Liver (tissue), 9 donors: ENCODE data around the gene SPAG16. TPM values are rescaled to one million over a fixed set of nuclear protein-coding genes. Genes with fewer than 3 reads are reported as not detected.

ENCODE experiments used
- DNase-seq: peaks from one replicate; pipeline ENCODE4 v3.0.0-alpha.2; 2017; ENCODE audit warnings: low spot score
- H3K27ac ChIP-seq, 2 donors: one replicate each; pipeline ENCODE4 v1.7.0; 2013; ENCODE audit warnings: inconsistent platforms in 2 of 2, low read length in 2 of 2, control low read depth in 1 of 2, low read depth in 1 of 2, mild to moderate bottlenecking in 1 of 2
- H3K27me3 ChIP-seq, 4 donors: one replicate each; pipeline versions ENCODE4 v1.6.1 to v1.7.0; 2013; ENCODE audit warnings: low read length in 3 of 4, inconsistent platforms in 1 of 4, mild to moderate bottlenecking in 1 of 4, moderate library complexity in 1 of 4; ENCODE audit not compliant: control insufficient read depth in 4 of 4, insufficient read depth in 4 of 4
- H3K36me3 ChIP-seq, 4 donors: one replicate each; pipeline versions ENCODE4 v1.6.1 to v1.7.0; 2013; ENCODE audit warnings: low read length in 3 of 4, mild to moderate bottlenecking in 3 of 4, low read depth in 1 of 4, moderate library complexity in 1 of 4; ENCODE audit not compliant: control insufficient read depth in 4 of 4, insufficient read depth in 3 of 4
- H3K4me1 ChIP-seq, 4 donors: one replicate each; pipeline versions ENCODE4 v1.6.1 to v1.7.0; 2013; ENCODE audit warnings: low read length in 3 of 4, mild to moderate bottlenecking in 3 of 4, moderate library complexity in 1 of 4; ENCODE audit not compliant: control insufficient read depth in 4 of 4, insufficient read depth in 4 of 4
- H3K4me3 ChIP-seq, 3 donors: one replicate each; pipeline versions ENCODE4 v1.6.1 to v1.7.0; 2013; ENCODE audit warnings: low read length in 3 of 3, control low read depth in 1 of 3, low read depth in 1 of 3, mild to moderate bottlenecking in 1 of 3
- H3K9ac ChIP-seq, 2 donors: one replicate each; pipeline ENCODE4 v1.7.0; 2013; ENCODE audit warnings: low read length in 2 of 2, mild to moderate bottlenecking in 2 of 2, moderate library complexity in 2 of 2, control low read depth in 1 of 2, low read depth in 1 of 2
- H3K9me3 ChIP-seq, 4 donors: one replicate each; pipeline versions ENCODE4 v1.6.1 to v1.7.0; 2013; ENCODE audit warnings: low read length in 3 of 4; ENCODE audit not compliant: control insufficient read depth in 4 of 4
- FOXA1 ChIP-seq: IDR thresholded peaks from 2 replicates; pipeline ENCODE4 v1.6.1; 2016; ENCODE audit warnings: antibody characterized with exemption
- FOXA2 ChIP-seq: IDR thresholded peaks from 2 replicates; pipeline ENCODE4 v1.6.1; 2016; ENCODE audit warnings: antibody characterized with exemption
- HNF4A ChIP-seq, 2 donors: conservative IDR thresholded peaks; 2 replicates each; pipeline ENCODE4 v1.6.1; 2016; ENCODE audit warnings: antibody characterized with exemption in 2 of 2, mild to moderate bottlenecking in 2 of 2
- JUND ChIP-seq, 2 donors: IDR thresholded peaks; 2 replicates each; pipeline ENCODE4 v1.6.1; 2016; ENCODE audit warnings: antibody characterized with exemption in 2 of 2
- NR2F2 ChIP-seq: IDR thresholded peaks from 2 replicates; pipeline ENCODE4 v1.6.1; 2016; ENCODE audit warnings: antibody characterized with exemption
- RAD21 ChIP-seq, 2 donors: IDR thresholded peaks; 2 replicates each; pipeline ENCODE4 v1.6.1; 2016; ENCODE audit warnings: antibody characterized with exemption in 2 of 2, mild to moderate bottlenecking in 2 of 2
- RXRA ChIP-seq, 2 donors: IDR thresholded peaks; 2 replicates each; pipeline ENCODE4 v1.6.1; 2017 to 2018; ENCODE audit warnings: antibody characterized with exemption in 2 of 2, mild to moderate bottlenecking in 1 of 2
- TAF1 ChIP-seq: conservative IDR thresholded peaks from 2 replicates; pipeline ENCODE4 v1.6.1; 2016; ENCODE audit warnings: antibody characterized with exemption, mild to moderate bottlenecking
- YY1 ChIP-seq: IDR thresholded peaks from 2 replicates; pipeline ENCODE4 v1.6.1; 2016; ENCODE audit warnings: antibody characterized with exemption, mild to moderate bottlenecking
- WGBS: extraction: QIAGEN DNeasy Blood & Tissue Kit; methylation state at CpG from one replicate; pipeline ENCODE4 v1.1.7; 2013; 5-methylcytosine and 5-hydroxymethylcytosine counted together
- polyA plus RNA-seq, 2 donors: library from polyadenylated mRNA; stranded (reverse) in 1 of 2; unstranded in 1 of 2; fragments of 200-250 nt in 1 of 2; fragments of >200 nt in 1 of 2; fragmentation: Nextera tagmentation in 1 of 2; extraction: Ambion mirVana in 1 of 2; gene quantifications; one replicate each; pipeline versions ENCODE4 v1.2.1 to v1.2.3, GENCODE V29; 2013 to 2015
- total RNA-seq, 2 donors: library from RNA; depleted of rRNA; stranded (reverse); fragments of >200 nt; gene quantifications; one replicate each; pipeline ENCODE4 v1.2.3, GENCODE V29; 2014
- TF ChIP-seq, protein P1 (sequence below): IDR thresholded peaks from 2 replicates; pipeline ENCODE4 v1.6.1; 2016; ENCODE audit warnings: antibody characterized with exemption
- TF ChIP-seq, protein P2 (sequence below): IDR thresholded peaks from 2 replicates; pipeline ENCODE4 v1.6.1; 2016; ENCODE audit warnings: antibody characterized with exemption
- TF ChIP-seq, protein P3 (sequence below): fragments of 150-350 bp; IDR thresholded peaks from 2 replicates; pipeline ENCODE4 v1.5.1; 2017; ENCODE audit warnings: improper control_type of control experiment, low read depth, low read length; ENCODE audit not compliant: missing input control
- TF ChIP-seq, protein P4 (sequence below): IDR thresholded peaks from 2 replicates; pipeline ENCODE4 v1.6.1; 2016; ENCODE audit warnings: antibody characterized with exemption
- donor health status: healthy.
- donor health status: healthy.
- donor health status: healthy.
- donor health status: healthy.
- donor health status: healthy.

SPAG16 gene
- total and polyA plus RNA-seq, 4 donors: 6.4 to 12.7 (median 11.4) TPM

DNA sequence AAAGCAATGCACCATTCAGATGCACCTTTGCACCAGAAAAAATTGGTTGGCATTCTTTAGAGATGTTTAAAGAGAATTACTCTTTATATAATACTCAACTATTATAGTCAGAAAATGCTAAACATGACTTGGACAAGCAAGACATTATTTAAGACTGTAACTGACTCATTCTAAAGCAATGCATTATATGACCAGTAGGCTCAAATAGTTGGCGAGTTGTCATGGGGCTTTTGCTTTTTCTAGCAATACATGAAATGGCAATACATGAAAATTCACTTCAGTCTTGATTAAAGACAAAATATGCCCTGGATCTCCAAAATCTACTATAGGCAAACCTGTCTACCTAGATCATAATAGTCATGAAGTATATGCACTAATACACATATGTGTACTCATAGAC lies 909.7 kb downstream of the SPAG16 start:
- WGBS: 83% methylated on average over 1 of the region's 1 CpG
- H3K27ac ChIP-seq: no peak overlapping the region
- H3K27me3 ChIP-seq: no peaks in the 10 kb centered on the region
- H3K9me3 ChIP-seq: no peaks in the 10 kb centered on the region
- no peaks in the 10 kb centered on the region for H3K36me3 ChIP-seq
- no peak for DNase-seq
- H3K4me1 ChIP-seq: peaks cover 0 to 5% (median 0%) of the 10 kb centered on the region in 4 donors
- H3K9ac ChIP-seq: no peak overlapping the region
- TF ChIP-seq, protein P1, sequence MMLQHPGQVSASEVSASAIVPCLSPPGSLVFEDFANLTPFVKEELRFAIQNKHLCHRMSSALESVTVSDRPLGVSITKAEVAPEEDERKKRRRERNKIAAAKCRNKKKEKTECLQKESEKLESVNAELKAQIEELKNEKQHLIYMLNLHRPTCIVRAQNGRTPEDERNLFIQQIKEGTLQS: no peak
- TF ChIP-seq, protein P2, sequence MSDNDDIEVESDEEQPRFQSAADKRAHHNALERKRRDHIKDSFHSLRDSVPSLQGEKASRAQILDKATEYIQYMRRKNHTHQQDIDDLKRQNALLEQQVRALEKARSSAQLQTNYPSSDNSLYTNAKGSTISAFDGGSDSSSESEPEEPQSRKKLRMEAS: no peak
- TF ChIP-seq, protein P3, sequence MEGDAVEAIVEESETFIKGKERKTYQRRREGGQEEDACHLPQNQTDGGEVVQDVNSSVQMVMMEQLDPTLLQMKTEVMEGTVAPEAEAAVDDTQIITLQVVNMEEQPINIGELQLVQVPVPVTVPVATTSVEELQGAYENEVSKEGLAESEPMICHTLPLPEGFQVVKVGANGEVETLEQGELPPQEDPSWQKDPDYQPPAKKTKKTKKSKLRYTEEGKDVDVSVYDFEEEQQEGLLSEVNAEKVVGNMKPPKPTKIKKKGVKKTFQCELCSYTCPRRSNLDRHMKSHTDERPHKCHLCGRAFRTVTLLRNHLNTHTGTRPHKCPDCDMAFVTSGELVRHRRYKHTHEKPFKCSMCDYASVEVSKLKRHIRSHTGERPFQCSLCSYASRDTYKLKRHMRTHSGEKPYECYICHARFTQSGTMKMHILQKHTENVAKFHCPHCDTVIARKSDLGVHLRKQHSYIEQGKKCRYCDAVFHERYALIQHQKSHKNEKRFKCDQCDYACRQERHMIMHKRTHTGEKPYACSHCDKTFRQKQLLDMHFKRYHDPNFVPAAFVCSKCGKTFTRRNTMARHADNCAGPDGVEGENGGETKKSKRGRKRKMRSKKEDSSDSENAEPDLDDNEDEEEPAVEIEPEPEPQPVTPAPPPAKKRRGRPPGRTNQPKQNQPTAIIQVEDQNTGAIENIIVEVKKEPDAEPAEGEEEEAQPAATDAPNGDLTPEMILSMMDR: no peak
- TF ChIP-seq FOXA1: no peak
- no peak overlapping the region for H3K4me3 ChIP-seq

DNA sequence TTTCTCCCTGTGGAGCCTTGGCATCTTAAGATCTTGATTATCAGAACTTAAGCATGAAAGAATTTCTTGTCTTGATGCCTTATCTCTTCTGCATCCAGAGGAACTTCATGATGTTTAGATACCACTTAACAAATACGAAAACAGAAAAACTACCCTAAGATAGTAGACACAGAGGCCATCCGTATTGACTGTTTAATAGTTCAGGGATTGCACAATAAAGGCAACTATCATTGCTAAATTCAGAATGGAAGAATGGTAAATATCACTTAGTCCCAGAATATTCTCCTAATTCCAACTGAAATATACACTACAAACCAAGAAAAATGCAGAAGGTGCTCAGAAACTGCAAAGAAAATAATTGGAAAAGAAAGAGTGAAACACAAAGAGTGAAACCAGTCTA lies 912.0 kb downstream of the SPAG16 start:
- H3K9me3 ChIP-seq: no peaks in the 10 kb centered on the region
- peaks cover 0 to 5% (median 0%) of the 10 kb centered on the region in 4 donors for H3K4me1 ChIP-seq
- H3K36me3 ChIP-seq: no peaks in the 10 kb centered on the region
- H3K9ac ChIP-seq: no peak overlapping the region
- H3K27ac ChIP-seq: no peak overlapping the region
- 32% methylated on average over 2 of the region's 2 CpGs for whole genome bisulfite sequencing
- TF ChIP-seq YY1 (peak; percentile 60), TAF1 (no peak), RAD21 (IDR thresholded peaks at IDR 0.05) (peak in 1 of 2 donors; percentile 6), JUND (IDR thresholded peaks at IDR 0.05) (no peak), RXRA (IDR thresholded peaks at IDR 0.05) (peak in 1 of 2 donors; percentile 39), HNF4A (conservative IDR thresholded peaks at IDR 0.05) (peak in 1 of 2 donors; percentile 54), FOXA1 (no peak), NR2F2 (no peak), FOXA2 (peak; percentile 75)
- TF ChIP-seq, protein P3: no peak
- TF ChIP-seq, protein P4, sequence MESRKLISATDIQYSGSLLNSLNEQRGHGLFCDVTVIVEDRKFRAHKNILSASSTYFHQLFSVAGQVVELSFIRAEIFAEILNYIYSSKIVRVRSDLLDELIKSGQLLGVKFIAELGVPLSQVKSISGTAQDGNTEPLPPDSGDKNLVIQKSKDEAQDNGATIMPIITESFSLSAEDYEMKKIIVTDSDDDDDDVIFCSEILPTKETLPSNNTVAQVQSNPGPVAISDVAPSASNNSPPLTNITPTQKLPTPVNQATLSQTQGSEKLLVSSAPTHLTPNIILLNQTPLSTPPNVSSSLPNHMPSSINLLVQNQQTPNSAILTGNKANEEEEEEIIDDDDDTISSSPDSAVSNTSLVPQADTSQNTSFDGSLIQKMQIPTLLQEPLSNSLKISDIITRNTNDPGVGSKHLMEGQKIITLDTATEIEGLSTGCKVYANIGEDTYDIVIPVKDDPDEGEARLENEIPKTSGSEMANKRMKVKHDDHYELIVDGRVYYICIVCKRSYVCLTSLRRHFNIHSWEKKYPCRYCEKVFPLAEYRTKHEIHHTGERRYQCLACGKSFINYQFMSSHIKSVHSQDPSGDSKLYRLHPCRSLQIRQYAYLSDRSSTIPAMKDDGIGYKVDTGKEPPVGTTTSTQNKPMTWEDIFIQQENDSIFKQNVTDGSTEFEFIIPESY: no peak
- TF ChIP-seq, protein P2: no peak
- DNase-seq: no peak
- H3K27me3 ChIP-seq: no peaks in the 10 kb centered on the region
- no peak overlapping the region for H3K4me3 ChIP-seq
